Measurements from ENCODE around the gene RPL36. TPM values are rescaled to one million over a fixed set of nuclear protein-coding genes. Genes with fewer than 3 reads are reported as not detected.
"Not testable (repeated sequence)": the region's sequence is repeated elsewhere in the genome, so short reads cannot be mapped to it uniquely, and the experiment has no call there.

RPL36 gene
- total RNA-seq, 4 donors from 2014 or later: 329 to 784 (median 462) TPM

- peaks cover 0 to 60% of the 10 kb centered on the region in 2 donors for H3K36me3 ChIP-seq
- no peak for ATAC-seq
- H3K4me3 ChIP-seq: no peak overlapping the region
- H3K27me3 ChIP-seq: no peaks in the 10 kb centered on the region
- no peak for DNase-seq
- H3K4me1 ChIP-seq: no peaks in the 10 kb centered on the region
- TF ChIP-seq CTCF (IDR thresholded peaks at IDR 0.05 in 4 of 5, conservative IDR thresholded peaks at IDR 0.05 in 1 of 5) (no peak), POLR2A (IDR thresholded peaks at IDR 0.05) (no peak)
- H3K27ac ChIP-seq: no peak overlapping the region
- H3K9me3 ChIP-seq: no peaks in the 10 kb centered on the region
- intact Hi-C loops (cut with DNase I; ENCODE audit: low total_unique reads): no loop called here
- in situ Hi-C loops (cut with MboI; ENCODE audit: low sequenced_read_pairs in 4 of 4): no loop called here
These were observed 8.7 kb downstream of the RPL36 start for GRCh38 chr19:5698635-5699422.

- peaks cover 0 to 60% of the 10 kb centered on the region in 2 donors for H3K36me3 ChIP-seq
- in situ Hi-C loops (cut with MboI; ENCODE audit: low sequenced_read_pairs in 4 of 4) (no loop called here), intact Hi-C loops (cut with DNase I; ENCODE audit: low total_unique reads) (no loop called here)
These were observed 10.5 kb downstream of the RPL36 start for GRCh38 chr19:5700455-5701092.

GRCh38 chr19:5702053-5702410 is 11.9 kb downstream of the RPL36 start:
- H3K4me3 ChIP-seq; DNase-seq; ATAC-seq; intact Hi-C loops (cut with DNase I; ENCODE audit: low total_unique reads); in situ Hi-C loops (cut with MboI; ENCODE audit: low sequenced_read_pairs in 4 of 4); H3K27me3 ChIP-seq; H3K9me3 ChIP-seq; H3K27ac ChIP-seq; H3K4me1 ChIP-seq: not testable (repeated sequence)
- peaks cover 0 to 65% of the 10 kb centered on the region in 2 donors for H3K36me3 ChIP-seq

More at GRCh38 chr19:5700455-5701092, 10.5 kb downstream of the RPL36 start:
- TF ChIP-seq CTCF (IDR thresholded peaks at IDR 0.05 in 4 of 5, conservative IDR thresholded peaks at IDR 0.05 in 1 of 5) (no peak), POLR2A (IDR thresholded peaks at IDR 0.05) (no peak)
- no peak for DNase-seq
- Histone ChIP-seq H3K27me3 (no peaks in the 10 kb centered on the region), H3K9me3 (no peaks in the 10 kb centered on the region), H3K4me1 (no peaks in the 10 kb centered on the region), H3K4me3 (no peak overlapping the region), H3K27ac (no peak overlapping the region)
- no peak for ATAC-seq

GRCh38 chr19:5703819-5704818 is 14.0 kb downstream of the RPL36 start:
- H3K9me3 ChIP-seq: no peaks in the 10 kb centered on the region
- TF ChIP-seq POLR2A (IDR thresholded peaks at IDR 0.05): no peak
- TF ChIP-seq CTCF (IDR thresholded peaks at IDR 0.05 in 4 of 5, conservative IDR thresholded peaks at IDR 0.05 in 1 of 5): no peak
- intact Hi-C loops (cut with DNase I; ENCODE audit: low total_unique reads) (no loop called here), in situ Hi-C loops (cut with MboI; ENCODE audit: low sequenced_read_pairs in 4 of 4) (no loop called here)
- H3K27ac ChIP-seq: no peak overlapping the region
- no peaks in the 10 kb centered on the region for H3K4me1 ChIP-seq
- ATAC-seq (no peak), DNase-seq (no peak)
- no peak overlapping the region for H3K4me3 ChIP-seq
- H3K27me3 ChIP-seq: no peaks in the 10 kb centered on the region
- H3K36me3 ChIP-seq: peaks cover 0 to 74% of the 10 kb centered on the region in 2 donors

All from gastrocnemius medialis (tissue), 4 donors.